Panc1 (cell line): ENCODE measurements around the gene TNIK. TPM values are rescaled to one million over a fixed set of nuclear protein-coding genes. Genes with fewer than 3 reads are reported as not detected.

Source experiments
- ATAC-seq: fragments of 200-7000 bp; cut with Tn5 transposase; 2 replicates; pipeline ENCODE4 v1.9.1; 2020; ENCODE audit warnings: mild to moderate bottlenecking, moderate library complexity
- BruUV-seq: library from RNA; stranded (reverse); fragments of 400-500 nt; replicated peaks from 2 replicates; lab custom pipeline; 2021; lab: Mats Ljungman, UMichigan
- CTCF ChIA-PET: fragments of 300-600 bp; sonication (Branson Sonifier 250); formaldehyde crosslinking; loops from one replicate; lab custom pipeline; 2022; ENCODE audit warnings: antibody characterized with exemption; lab: Charles Lee
- POLR2A ChIA-PET: fragments of 300-600 bp; sonication (Branson Sonifier 250); formaldehyde crosslinking; loops from one replicate; lab custom pipeline; 2022; ENCODE audit warnings: antibody characterized with exemption; lab: Charles Lee
- DNase-seq: peaks from one replicate; pipeline ENCODE4 v3.0.0-alpha.2; 2010; ENCODE audit warnings: low read depth, low spot score
- H3K27ac ChIP-seq: 2 replicates; pipeline ENCODE4 v1.5.1; 2011; ENCODE audit warnings: mild to moderate bottlenecking, low read length, inconsistent platforms
- H3K27me3 ChIP-seq: fragments of 200-500 bp; sonication (Bioruptor generic); 2 replicates; pipeline ENCODE4 v1.6.0; 2014; ENCODE audit warnings: low read length, inconsistent platforms; ENCODE audit not compliant: control insufficient read depth, insufficient read depth
- H3K36me3 ChIP-seq: fragments of 200-500 bp; sonication (Bioruptor generic); 2 replicates; pipeline ENCODE4 v1.5.1; 2014; ENCODE audit warnings: inconsistent platforms, mild to moderate bottlenecking, low read length, moderate library complexity; ENCODE audit not compliant: control insufficient read depth, insufficient read depth
- H3K4me1 ChIP-seq: 2 replicates; pipeline ENCODE4 v1.5.1; 2011; ENCODE audit warnings: inconsistent platforms, mild to moderate bottlenecking, low read length, moderate library complexity; ENCODE audit not compliant: control insufficient read depth, insufficient read depth
- H3K4me3 ChIP-seq, 2 experiments: 2 replicates each; pipeline ENCODE4 v1.5.1; 2011 to 2012; ENCODE audit warnings: low read depth in 2 of 2, low read length in 2 of 2, mild to moderate bottlenecking in 2 of 2, inconsistent platforms in 1 of 2, moderate library complexity in 1 of 2
- H3K9me3 ChIP-seq: fragments of 200-500 bp; sonication (Bioruptor generic); 2 replicates; pipeline ENCODE4 v1.5.1; 2014; ENCODE audit warnings: low read depth, mild to moderate bottlenecking, inconsistent platforms, low read length, moderate library complexity; ENCODE audit not compliant: control insufficient read depth, insufficient read depth
- CTCF ChIP-seq: fragments of 450-650 bp; IDR thresholded peaks from 2 replicates; pipeline ENCODE4 v1.5.1; 2017; ENCODE audit warnings: mild to moderate bottlenecking
- POLR2AphosphoS5 ChIP-seq: IDR thresholded peaks from 2 replicates; pipeline ENCODE4 v1.6.1; 2012; ENCODE audit warnings: mild to moderate bottlenecking, low read depth, low read length, moderate library complexity
- REST ChIP-seq, 2 experiments: IDR thresholded peaks; 2 replicates each; pipeline ENCODE4 v1.6.1; 2011 to 2012; ENCODE audit warnings: low read depth in 2 of 2, control low read depth in 1 of 2, low read length in 1 of 2, mild to moderate bottlenecking in 1 of 2, moderate library complexity in 1 of 2; ENCODE audit not compliant: insufficient read depth in 1 of 2
- SIN3A ChIP-seq: IDR thresholded peaks from 2 replicates; pipeline ENCODE4 v1.6.1; 2012; ENCODE audit warnings: low read depth, mild to moderate bottlenecking, low read length, moderate library complexity, borderline replicate concordance; ENCODE audit not compliant: insufficient read depth
- TCF7L2 ChIP-seq: IDR thresholded peaks from 2 replicates; pipeline ENCODE4 v1.6.1; 2011; ENCODE audit warnings: mild to moderate bottlenecking, low read depth, low read length, inconsistent platforms
- in situ Hi-C: cut with HindIII; loops from 2 replicates; pipeline ENCODE4 v1.10.0; 2016; ENCODE audit warnings: low sequenced_read_pairs, low pct_unique_long_range_greater_than_20kb
- intact Hi-C: fragments of 100-400 bp; cut with micrococcal nuclease; formaldehyde crosslinking; loops from one replicate; pipeline ENCODE4 v1.10.0; 2022; ENCODE audit not compliant: unreplicated experiment
- total RNA-seq: library from RNA; stranded (reverse); gene quantifications from one replicate; pipeline ENCODE4 v1.2.1, GENCODE V29; 2021; ENCODE audit not compliant: unreplicated experiment

TNIK gene
- total RNA-seq, 1 experiment from 2014 or later = 1.9 TPM

DNA sequence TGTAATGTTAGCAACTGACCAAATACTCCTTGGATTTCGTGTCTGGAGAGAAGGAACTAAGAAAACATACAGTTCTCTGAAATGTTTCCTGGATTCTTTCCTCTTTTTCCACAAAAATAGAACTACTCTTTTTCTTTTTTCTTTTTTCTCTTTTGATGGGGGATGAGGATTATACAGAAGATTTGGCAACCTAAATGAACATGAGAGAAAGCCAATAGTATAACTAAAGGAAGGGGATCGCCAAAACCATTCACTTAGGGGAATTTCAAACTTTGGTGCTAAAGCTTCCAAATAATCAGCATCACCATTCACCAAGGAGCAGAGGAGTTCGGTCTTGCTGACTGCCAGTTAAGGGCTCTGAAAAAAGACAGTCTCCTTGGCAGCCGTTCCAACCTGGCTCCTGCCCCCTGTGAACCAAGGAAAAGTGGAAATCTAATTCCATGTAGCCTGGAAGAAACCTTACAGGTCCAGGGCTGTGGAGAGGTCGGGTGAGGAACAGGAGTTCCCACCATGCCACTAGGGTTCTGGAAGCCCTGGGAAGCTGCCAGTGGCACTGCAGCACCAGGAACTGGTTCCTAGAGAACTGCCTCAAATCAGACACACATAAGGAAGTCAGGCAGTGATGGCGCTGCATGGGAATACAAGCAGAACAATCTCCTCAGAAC is 176.9 kb downstream of the TNIK start:
- TF ChIP-seq CTCF = no peak
- TF ChIP-seq SIN3A = no peak
- no peak for TF ChIP-seq TCF7L2
- TF ChIP-seq POLR2AphosphoS5 = no peak
- no TSS peak for BruUV-seq
- intact Hi-C loops (no loop called here), in situ Hi-C loops (no loop called here)
- no peak overlapping the region for H3K4me3 ChIP-seq
- H3K27ac ChIP-seq = no peak overlapping the region
- CTCF ChIA-PET = no interaction called here
- ATAC-seq (no peak), DNase-seq (no peak)
- no peaks in the 10 kb centered on the region for H3K9me3 ChIP-seq
- peaks cover 16% of the 10 kb centered on the region; the same call in 1 of the 2 replicates for H3K27me3 ChIP-seq
- POLR2A ChIA-PET = no interaction called here
- no peaks in the 10 kb centered on the region for H3K4me1 ChIP-seq
- no peaks in the 10 kb centered on the region for H3K36me3 ChIP-seq

DNA sequence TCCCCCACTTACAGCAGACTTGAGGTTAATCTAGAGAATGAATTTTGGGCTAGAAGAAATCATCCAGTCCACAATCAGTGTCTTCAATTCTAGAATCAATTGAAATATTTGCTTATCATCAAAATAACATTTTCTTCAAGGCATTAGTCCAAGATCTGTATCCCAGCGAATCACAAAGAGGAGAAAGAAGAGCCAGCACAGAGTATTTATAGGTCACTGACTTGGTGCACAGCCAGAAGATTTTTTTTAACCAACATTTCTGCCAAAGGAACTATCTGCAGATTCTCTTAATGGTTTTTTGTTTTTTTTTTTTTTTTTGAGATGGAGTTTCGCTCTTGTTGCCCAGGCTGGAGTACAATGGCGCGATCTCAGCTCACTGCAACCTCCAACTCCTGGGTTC is 178.2 kb downstream of the TNIK start:
- DNase-seq = no peak
- CTCF ChIA-PET = no interaction called here

GRCh38 chr3:171281256-171281992 is 178.8 kb downstream of the TNIK start:
- intact Hi-C loops = no loop called here

More for the DNA sequence above, 178.2 kb downstream of the TNIK start:
- no peak for TF ChIP-seq TCF7L2
- POLR2A ChIA-PET = no interaction called here
- Histone ChIP-seq H3K4me1 (no peaks in the 10 kb centered on the region), H3K9me3 (no peaks in the 10 kb centered on the region), H3K27me3 (peaks cover 16% of the 10 kb centered on the region; the same call in 1 of the 2 replicates), H3K27ac (no peak overlapping the region), H3K36me3 (no peaks in the 10 kb centered on the region), H3K4me3 (no peak overlapping the region)
- intact Hi-C loops = no loop called here
- no TSS peak for BruUV-seq
- in situ Hi-C loops = no loop called here
- no peak for ATAC-seq

More at GRCh38 chr3:171281256-171281992, 178.8 kb downstream of the TNIK start:
- no peaks in the 10 kb centered on the region for H3K36me3 ChIP-seq
- H3K4me3 ChIP-seq = no peak overlapping the region
- ChIA-PET CTCF (interaction anchor here (0.6 kb wide), 1 partner anchor 417 kb away, joined by 6 read pairs; no protein-coding TSS in a partner anchor), POLR2A (no interaction called here)
- ATAC-seq (no peak), DNase-seq (no peak)
- H3K9me3 ChIP-seq = no peaks in the 10 kb centered on the region
- in situ Hi-C loops = no loop called here
- H3K27ac ChIP-seq = no peak overlapping the region
- H3K4me1 ChIP-seq = no peaks in the 10 kb centered on the region
- TF ChIP-seq TCF7L2 (no peak), REST (IDR thresholded peaks at IDR 0.05; ENCODE audit: insufficient read depth in 1 of 2, low read depth in 2 of 2, low read length in 1 of 2) (no peak), POLR2AphosphoS5 (no peak), SIN3A (no peak), CTCF (no peak)
- BruUV-seq = no TSS peak
- peaks cover 16% of the 10 kb centered on the region; the same call in 1 of the 2 replicates for H3K27me3 ChIP-seq
